Ishikawa (cell line): Measurements from ENCODE around the gene GOLGA8B.
A peak's percentile ranks its signal among the peaks of the same experiment; 100 is the strongest.

ENCODE experiments used
- CEBPB ChIP-seq: IDR thresholded peaks from 2 replicates; pipeline ENCODE4 v1.6.1; 2012
- CREB1 ChIP-seq: IDR thresholded peaks from 2 replicates; pipeline ENCODE4 v1.6.1; 2012; ENCODE audit warnings: low read depth
- EGR1 ChIP-seq: IDR thresholded peaks from 2 replicates; pipeline ENCODE4 v1.6.1; 2012
- EP300 ChIP-seq: IDR thresholded peaks from 2 replicates; pipeline ENCODE4 v1.6.1; 2012; ENCODE audit warnings: borderline replicate concordance
- FOXM1 ChIP-seq: IDR thresholded peaks from 2 replicates; pipeline ENCODE4 v1.6.1; 2012; ENCODE audit warnings: low read depth, borderline replicate concordance
- NFIC ChIP-seq: IDR thresholded peaks from 2 replicates; pipeline ENCODE4 v1.6.1; 2012
- RAD21 ChIP-seq: IDR thresholded peaks from 2 replicates; pipeline ENCODE4 v1.6.1; 2012; ENCODE audit warnings: low read depth
- TAF1 ChIP-seq: IDR thresholded peaks from 2 replicates; pipeline ENCODE4 v1.6.1; 2012; ENCODE audit warnings: low read depth, mild to moderate bottlenecking
- TCF12 ChIP-seq: IDR thresholded peaks from 2 replicates; pipeline ENCODE4 v1.6.1; 2012; ENCODE audit warnings: low read depth
- TEAD4 ChIP-seq: IDR thresholded peaks from 2 replicates; pipeline ENCODE4 v1.6.1; 2012
- YY1 ChIP-seq: IDR thresholded peaks from 2 replicates; pipeline ENCODE4 v1.6.1; 2012; ENCODE audit warnings: low read depth
- ZBTB7A ChIP-seq: IDR thresholded peaks from 2 replicates; pipeline ENCODE4 v1.6.1; 2012; ENCODE audit warnings: low read depth
- TF ChIP-seq, protein P1 (sequence below): IDR thresholded peaks from 2 replicates; pipeline ENCODE4 v1.6.1; 2012
- TF ChIP-seq, protein P2 (sequence below): IDR thresholded peaks from 2 replicates; pipeline ENCODE4 v1.6.1; 2012
- TF ChIP-seq, protein P3 (sequence below): IDR thresholded peaks from 2 replicates; pipeline ENCODE4 v1.6.1; 2012; ENCODE audit warnings: low read depth, mild to moderate bottlenecking

GOLGA8B gene

DNA sequence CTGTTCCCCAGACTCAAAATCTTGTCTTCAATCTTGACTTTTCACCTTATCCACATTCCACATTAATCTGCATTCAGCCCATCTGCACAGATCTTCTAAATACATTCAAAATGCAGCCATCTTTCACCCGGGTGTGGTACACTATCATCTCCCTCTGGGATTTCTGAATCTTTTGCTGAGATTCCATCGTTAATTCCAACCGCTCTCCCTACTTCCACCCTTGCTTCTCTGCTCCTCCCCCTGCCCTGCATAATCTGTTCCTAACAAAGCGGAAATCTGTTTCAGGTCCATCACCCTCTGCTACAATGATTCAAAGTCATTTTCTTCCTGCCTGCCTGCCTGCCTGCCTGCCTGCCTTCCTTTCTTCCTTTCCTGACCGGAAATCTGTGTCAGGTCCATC, 7.9 kb upstream of the GOLGA8B start:
- TF ChIP-seq YY1 (no peak), TAF1 (no peak), RAD21 (no peak), FOXM1 (no peak), NFIC (no peak), TCF12 (no peak), EGR1 (no peak), EP300 (no peak), TEAD4 (no peak), CEBPB (no peak), CREB1 (no peak), ZBTB7A (no peak)
- TF ChIP-seq, protein P1, sequence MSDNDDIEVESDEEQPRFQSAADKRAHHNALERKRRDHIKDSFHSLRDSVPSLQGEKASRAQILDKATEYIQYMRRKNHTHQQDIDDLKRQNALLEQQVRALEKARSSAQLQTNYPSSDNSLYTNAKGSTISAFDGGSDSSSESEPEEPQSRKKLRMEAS, result no peak
- TF ChIP-seq, protein P2, sequence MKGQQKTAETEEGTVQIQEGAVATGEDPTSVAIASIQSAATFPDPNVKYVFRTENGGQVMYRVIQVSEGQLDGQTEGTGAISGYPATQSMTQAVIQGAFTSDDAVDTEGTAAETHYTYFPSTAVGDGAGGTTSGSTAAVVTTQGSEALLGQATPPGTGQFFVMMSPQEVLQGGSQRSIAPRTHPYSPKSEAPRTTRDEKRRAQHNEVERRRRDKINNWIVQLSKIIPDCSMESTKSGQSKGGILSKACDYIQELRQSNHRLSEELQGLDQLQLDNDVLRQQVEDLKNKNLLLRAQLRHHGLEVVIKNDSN, result no peak

DNA sequence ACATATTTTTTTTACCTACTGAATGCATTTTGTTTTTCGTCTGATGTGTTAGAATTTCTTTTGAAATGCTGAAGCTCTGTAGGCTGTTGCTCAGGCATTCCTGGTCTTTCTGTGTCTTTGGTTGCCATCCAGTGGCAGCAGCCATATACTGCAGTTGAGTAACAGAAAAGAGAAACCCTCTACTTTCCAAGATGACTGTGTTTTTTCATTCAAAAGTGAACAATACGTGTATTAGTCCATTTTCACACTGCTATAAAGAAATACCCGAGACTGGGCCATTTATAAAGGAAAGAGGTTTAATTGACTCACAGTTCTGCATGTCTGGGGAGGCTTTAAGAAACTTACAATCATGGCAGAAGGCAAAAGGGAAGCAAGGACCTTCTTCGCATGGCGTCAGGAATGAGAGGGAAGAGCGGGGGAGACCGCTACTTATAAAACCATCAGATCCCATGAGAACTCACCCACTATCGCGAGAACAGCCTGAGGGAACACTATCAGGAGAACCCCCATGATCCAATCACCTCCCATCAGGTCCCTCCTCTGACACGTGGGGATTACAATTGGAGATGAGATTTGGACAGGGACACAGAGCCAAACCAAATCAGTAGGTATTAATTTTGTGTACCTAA, 4.7 kb upstream of the GOLGA8B start:
- TF ChIP-seq YY1 (peak; percentile 70; the same call in 1 of the 2 replicates), TAF1 (no peak), ZBTB7A (no peak), EGR1 (no peak), EP300 (no peak), NFIC (no peak), FOXM1 (0 out of 2 replicates have a peak, but pooled peaks have one; percentile 11), CEBPB (no peak), RAD21 (peak; percentile 89), CREB1 (no peak), TCF12 (no peak), TEAD4 (no peak)
- TF ChIP-seq, protein P3, sequence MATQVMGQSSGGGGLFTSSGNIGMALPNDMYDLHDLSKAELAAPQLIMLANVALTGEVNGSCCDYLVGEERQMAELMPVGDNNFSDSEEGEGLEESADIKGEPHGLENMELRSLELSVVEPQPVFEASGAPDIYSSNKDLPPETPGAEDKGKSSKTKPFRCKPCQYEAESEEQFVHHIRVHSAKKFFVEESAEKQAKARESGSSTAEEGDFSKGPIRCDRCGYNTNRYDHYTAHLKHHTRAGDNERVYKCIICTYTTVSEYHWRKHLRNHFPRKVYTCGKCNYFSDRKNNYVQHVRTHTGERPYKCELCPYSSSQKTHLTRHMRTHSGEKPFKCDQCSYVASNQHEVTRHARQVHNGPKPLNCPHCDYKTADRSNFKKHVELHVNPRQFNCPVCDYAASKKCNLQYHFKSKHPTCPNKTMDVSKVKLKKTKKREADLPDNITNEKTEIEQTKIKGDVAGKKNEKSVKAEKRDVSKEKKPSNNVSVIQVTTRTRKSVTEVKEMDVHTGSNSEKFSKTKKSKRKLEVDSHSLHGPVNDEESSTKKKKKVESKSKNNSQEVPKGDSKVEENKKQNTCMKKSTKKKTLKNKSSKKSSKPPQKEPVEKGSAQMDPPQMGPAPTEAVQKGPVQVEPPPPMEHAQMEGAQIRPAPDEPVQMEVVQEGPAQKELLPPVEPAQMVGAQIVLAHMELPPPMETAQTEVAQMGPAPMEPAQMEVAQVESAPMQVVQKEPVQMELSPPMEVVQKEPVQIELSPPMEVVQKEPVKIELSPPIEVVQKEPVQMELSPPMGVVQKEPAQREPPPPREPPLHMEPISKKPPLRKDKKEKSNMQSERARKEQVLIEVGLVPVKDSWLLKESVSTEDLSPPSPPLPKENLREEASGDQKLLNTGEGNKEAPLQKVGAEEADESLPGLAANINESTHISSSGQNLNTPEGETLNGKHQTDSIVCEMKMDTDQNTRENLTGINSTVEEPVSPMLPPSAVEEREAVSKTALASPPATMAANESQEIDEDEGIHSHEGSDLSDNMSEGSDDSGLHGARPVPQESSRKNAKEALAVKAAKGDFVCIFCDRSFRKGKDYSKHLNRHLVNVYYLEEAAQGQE, result no peak
- TF ChIP-seq, protein P1, result no peak
- TF ChIP-seq, protein P2, result no peak

DNA sequence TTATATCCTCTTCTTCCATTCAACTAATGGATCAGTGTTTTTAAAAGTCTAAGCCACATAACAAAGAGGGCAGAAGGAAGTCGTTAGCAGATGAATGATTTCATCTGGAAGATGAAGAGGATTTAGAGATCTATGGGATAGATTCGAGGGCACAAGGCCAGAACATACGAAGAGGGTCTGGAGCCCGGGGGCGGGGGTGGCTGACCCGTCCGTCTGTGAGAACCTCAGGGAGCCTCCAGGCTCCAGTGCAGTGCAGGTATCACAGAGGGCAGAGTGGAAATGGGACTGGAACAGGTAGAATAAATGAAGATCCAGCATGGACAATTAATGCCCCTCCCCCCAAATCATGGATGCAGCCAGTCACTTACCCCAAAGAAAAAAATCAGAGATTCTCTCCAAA, 1.5 kb upstream of the GOLGA8B start:
- TF ChIP-seq EGR1 (no peak), YY1 (no peak), NFIC (no peak), TEAD4 (no peak), FOXM1 (no peak), TCF12 (no peak), EP300 (no peak), ZBTB7A (no peak), TAF1 (no peak), CEBPB (no peak), RAD21 (no peak)
- TF ChIP-seq, protein P1, result no peak
- TF ChIP-seq, protein P2, result no peak
- TF ChIP-seq, protein P3, result no peak

DNA sequence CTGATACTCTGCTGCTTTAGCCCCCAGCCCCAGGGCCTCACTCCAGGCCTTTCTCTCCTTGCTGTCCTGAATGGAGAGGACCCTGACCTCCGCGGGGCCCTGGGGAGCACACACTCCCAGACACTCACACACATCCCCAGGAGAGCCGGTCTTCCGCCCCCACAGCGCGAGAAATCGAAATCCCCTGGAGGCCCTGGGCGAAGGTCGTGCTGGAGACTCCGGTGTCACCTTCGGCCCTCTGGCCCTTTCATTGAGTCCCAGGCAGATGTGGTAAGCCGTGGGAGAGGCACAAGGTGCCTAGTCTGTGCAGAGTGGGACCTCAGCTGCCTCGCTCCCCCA, 848 bp upstream of the GOLGA8B start:
- no peak for TF ChIP-seq TAF1
- TF ChIP-seq TEAD4, result no peak
- TF ChIP-seq, protein P3, result no peak
- no peak for TF ChIP-seq ZBTB7A
